Sigmoid colon (tissue), 7 donors: ENCODE results near the gene SMC1B. TPM values are rescaled to one million over a fixed set of nuclear protein-coding genes. Genes with fewer than 3 reads are reported as not detected.
A peak's percentile ranks its signal among the peaks of the same experiment; 100 is the strongest.
"Not testable (repeated sequence)": the region's sequence is repeated elsewhere in the genome, so short reads cannot be mapped to it uniquely, and the experiment has no call there.

Source experiments
- DNase-seq: peaks from one replicate; pipeline ENCODE4 v3.0.0-alpha.2; 2019
- H3K27ac ChIP-seq, 4 donors: fragments of 200-600 bp; sonication (generic); one replicate each; pipeline ENCODE4 v1.5.1; 2016 to 2019; ENCODE audit warnings: mild to moderate bottlenecking in 1 of 4
- H3K27me3 ChIP-seq, 3 donors: fragments of 200-600 bp; sonication (generic); one replicate each; pipeline ENCODE4 v1.5.1; 2019; ENCODE audit warnings: mild to moderate bottlenecking in 1 of 3
- H3K36me3 ChIP-seq, 4 donors: fragments of 200-600 bp; sonication (generic); one replicate each; pipeline ENCODE4 v1.5.1; 2016 to 2019
- H3K4me1 ChIP-seq, 4 donors: fragments of 200-600 bp; sonication (generic); one replicate each; pipeline ENCODE4 v1.5.1; 2017 to 2019
- H3K4me3 ChIP-seq, 4 donors: fragments of 200-600 bp; sonication (generic); one replicate each; pipeline ENCODE4 v1.5.1; 2017 to 2019; ENCODE audit warnings: mild to moderate bottlenecking in 2 of 4, moderate library complexity in 1 of 4
- H3K9me3 ChIP-seq, 4 donors: fragments of 200-600 bp in 3 of 4; sonication (generic) in 3 of 4; one replicate each; pipeline versions ENCODE4 v1.5.1 to v1.6.1; 2013 to 2019
- CTCF ChIP-seq, 4 experiments: fragments of 450-650 bp in 3 of 4; fragments of 200-600 bp in 1 of 4; IDR thresholded peaks; one replicate each; pipeline ENCODE4 v1.5.1; 2016 to 2019; ENCODE audit warnings: antibody characterized with exemption in 4 of 4, mild to moderate bottlenecking in 3 of 4, moderate library complexity in 2 of 4
- EP300 ChIP-seq, 4 donors: sonication (generic); formaldehyde crosslinking; IDR thresholded peaks; one replicate each; pipeline ENCODE4 v1.6.1; 2017; ENCODE audit warnings: antibody characterized with exemption in 4 of 4
- POLR2A ChIP-seq, 2 donors: fragments of 450-650 bp; IDR thresholded peaks; one replicate each; pipeline ENCODE4 v1.6.1; 2016; ENCODE audit warnings: antibody characterized with exemption in 2 of 2, mild to moderate bottlenecking in 2 of 2, moderate library complexity in 2 of 2
- POLR2AphosphoS5 ChIP-seq, 4 donors: sonication (generic); formaldehyde crosslinking; IDR thresholded peaks; one replicate each; pipeline ENCODE4 v1.6.1; 2017; ENCODE audit warnings: antibody characterized with exemption in 4 of 4
- WGBS, 2 donors: extraction: QIAGEN DNeasy Blood & Tissue Kit; methylation state at CpG; one replicate each; pipeline ENCODE4 v1.1.7; 2013; 5-methylcytosine and 5-hydroxymethylcytosine counted together
- intact Hi-C: fragments of 100-400 bp; cut with DNase I; formaldehyde crosslinking; loops from one replicate; pipeline ENCODE4 v1.15.1; 2023
- polyA plus RNA-seq, 3 donors: library from polyadenylated mRNA; stranded (reverse); fragments of 200-250 nt; gene quantifications; one replicate each; pipeline ENCODE4 v1.2.3, GENCODE V29; 2013
- total RNA-seq, 4 donors: library from RNA; depleted of rRNA; stranded (reverse); fragments of >200 nt; gene quantifications; one replicate each; pipeline ENCODE4 v1.1.0, GENCODE V29; 2016
- donor health status: healthy with polysubstance abuse.
- donor health status: Bipolar disorder and iron deficiency.
- donor health status: healthy.

SMC1B gene
- total and polyA plus RNA-seq, 7 donors, result 0.07 TPM; not detected in 6

- peak; percentile 85 for DNase-seq
- H3K27ac ChIP-seq, result no peak overlapping the region
- intact Hi-C loops, result no loop called here
- TF ChIP-seq POLR2AphosphoS5 (IDR thresholded peaks at IDR 0.05), result peak in 1 of 4 donors; percentile 14
- no peak for TF ChIP-seq CTCF (IDR thresholded peaks at IDR 0.05)
- TF ChIP-seq EP300 (IDR thresholded peaks at IDR 0.05), result no peak
- TF ChIP-seq POLR2A (IDR thresholded peaks at IDR 0.05), result no peak
- no peak overlapping the region for H3K4me3 ChIP-seq
- peaks cover 0 to 5% (median 3%) of the 10 kb centered on the region in 4 donors for H3K4me1 ChIP-seq
- 54 to 57% methylated on average over 1 of the region's 1 CpG for WGBS, 2 donors
- no peaks in the 10 kb centered on the region for H3K36me3 ChIP-seq
- no peaks in the 10 kb centered on the region for H3K9me3 ChIP-seq
- no peaks in the 10 kb centered on the region for H3K27me3 ChIP-seq
These were observed 36.7 kb downstream of the SMC1B start for GRCh38 chr22:45376703-45377102.

GRCh38 chr22:45376009-45376408, 37.4 kb downstream of the SMC1B start:
- Histone ChIP-seq H3K4me1 (peaks cover 0 to 5% (median 3%) of the 10 kb centered on the region in 4 donors), H3K4me3 (no peak overlapping the region), H3K9me3 (no peaks in the 10 kb centered on the region), H3K27ac (no peak overlapping the region), H3K36me3 (no peaks in the 10 kb centered on the region), H3K27me3 (no peaks in the 10 kb centered on the region)
- DNase-seq, result no peak
- intact Hi-C loops, result no loop called here
- no peak for TF ChIP-seq CTCF (IDR thresholded peaks at IDR 0.05)
- TF ChIP-seq POLR2AphosphoS5 (IDR thresholded peaks at IDR 0.05), result no peak
- TF ChIP-seq EP300 (IDR thresholded peaks at IDR 0.05), result no peak
- TF ChIP-seq POLR2A (IDR thresholded peaks at IDR 0.05), result no peak
- 76 to 91% methylated on average over 3 of the region's 3 CpGs for WGBS, 2 donors

- H3K36me3 ChIP-seq, H3K9me3 ChIP-seq, H3K4me1 ChIP-seq, DNase-seq, H3K27ac ChIP-seq, H3K4me3 ChIP-seq, H3K27me3 ChIP-seq, intact Hi-C loops: not testable (repeated sequence)
- 95% methylated on average over 3 of the region's 3 CpGs for WGBS, 2 donors
These were observed 39.8 kb downstream of the SMC1B start for GRCh38 chr22:45373592-45373991.

- Histone ChIP-seq H3K9me3 (no peaks in the 10 kb centered on the region), H3K4me1 (no peaks in the 10 kb centered on the region), H3K4me3 (no peak overlapping the region), H3K36me3 (no peaks in the 10 kb centered on the region), H3K27me3 (no peaks in the 10 kb centered on the region), H3K27ac (no peak overlapping the region)
- WGBS, 2 donors, result 85 to 90% methylated on average over 3 of the region's 3 CpGs
- TF ChIP-seq POLR2AphosphoS5 (IDR thresholded peaks at IDR 0.05) (no peak), EP300 (IDR thresholded peaks at IDR 0.05) (no peak)
- intact Hi-C loops, result no loop called here
- DNase-seq, result no peak
These were observed 46.7 kb downstream of the SMC1B start for GRCh38 chr22:45366713-45367112.

- no peak for TF ChIP-seq EP300 (IDR thresholded peaks at IDR 0.05)
- no peak for TF ChIP-seq POLR2AphosphoS5 (IDR thresholded peaks at IDR 0.05)
- TF ChIP-seq POLR2A (IDR thresholded peaks at IDR 0.05), result no peak
- TF ChIP-seq CTCF (IDR thresholded peaks at IDR 0.05), result no peak
- H3K27ac ChIP-seq, result no peak overlapping the region
- no peaks in the 10 kb centered on the region for H3K36me3 ChIP-seq
- DNase-seq, result no peak
- intact Hi-C loops, result no loop called here
- H3K9me3 ChIP-seq, result no peaks in the 10 kb centered on the region
- no peaks in the 10 kb centered on the region for H3K27me3 ChIP-seq
- WGBS, 2 donors, result 67 to 77% methylated on average over 4 of the region's 4 CpGs
- H3K4me3 ChIP-seq, result no peak overlapping the region
- H3K4me1 ChIP-seq, result no peaks in the 10 kb centered on the region
These were observed 53.8 kb downstream of the SMC1B start for GRCh38 chr22:45359627-45360026.

GRCh38 chr22:45358127-45358526, 55.3 kb downstream of the SMC1B start:
- Histone ChIP-seq H3K4me3 (no peak overlapping the region), H3K4me1 (no peaks in the 10 kb centered on the region), H3K27ac (no peak overlapping the region), H3K9me3 (no peaks in the 10 kb centered on the region), H3K36me3 (no peaks in the 10 kb centered on the region), H3K27me3 (no peaks in the 10 kb centered on the region)
- intact Hi-C loops, result no loop called here
- TF ChIP-seq POLR2A (IDR thresholded peaks at IDR 0.05) (no peak), POLR2AphosphoS5 (IDR thresholded peaks at IDR 0.05) (no peak), EP300 (IDR thresholded peaks at IDR 0.05) (no peak), CTCF (IDR thresholded peaks at IDR 0.05) (no peak)
- 95 to 97% methylated on average over 1 of the region's 1 CpG for WGBS, 2 donors
- DNase-seq, result no peak
